T-helper 2 cell treated with Interferon-gamma antibody and Interleukin-4, amounts not matched to agents 100 ng/mL and 5 ng/mL, for 36 hours (primary cell): Measurements from ENCODE around the gene ZNF765. TPM values are rescaled to one million over a fixed set of nuclear protein-coding genes. Genes with fewer than 3 reads are reported as not detected.
"Not testable (repeated sequence)": the region's sequence is repeated elsewhere in the genome, so short reads cannot be mapped to it uniquely, and the experiment has no call there.

Experiments used
- intact Hi-C: fragments of 100-400 bp; cut with micrococcal nuclease; formaldehyde crosslinking; loops from one replicate; pipeline ENCODE4 v1.15.1; 2023
- total RNA-seq: library from RNA; stranded (reverse); gene quantifications from 2 replicates; pipeline ENCODE4 v1.2.3, GENCODE V29; 2022

The ZNF765 gene
- total RNA-seq, 1 donor from 2014 or later, result 11.1 TPM

- intact Hi-C loops, result not testable (repeated sequence)
These were observed 25.8 kb downstream of the ZNF765 start for GRCh38 chr19:53420520-53421315.

- intact Hi-C loops, result no loop called here
These were observed 27.6 kb downstream of the ZNF765 start for GRCh38 chr19:53422551-53422950.

GRCh38 chr19:53423074-53423473, 28.1 kb downstream of the ZNF765 start:
- intact Hi-C loops, result not testable (repeated sequence)

- intact Hi-C loops, result not testable (repeated sequence)
These were observed 28.7 kb downstream of the ZNF765 start for GRCh38 chr19:53423680-53424079.

GRCh38 chr19:53424968-53425597, 30.1 kb downstream of the ZNF765 start:
- intact Hi-C loops, result loop anchor here (5.0 kb wide), 1 partner anchor 87 kb away; no protein-coding TSS in a partner anchor

GRCh38 chr19:53431399-53432087, 36.6 kb downstream of the ZNF765 start, which contains the start of gene ZNF761:
Gene ZNF761 (plus strand): TSS chr19:53431984. CDS start chr19:53447269, 15,285 bp downstream.
- intact Hi-C loops, result loop anchor here (1.0 to 2.0 kb wide), 4 partner anchors 36 to 89 kb away; partner anchors contain the start of genes ZNF525, ZNF765 and ZNF813

GRCh38 chr19:53432088-53432661, 37.2 kb downstream of the ZNF765 start:
- intact Hi-C loops, result loop anchor here (2.0 kb wide), 1 partner anchor 89 kb away; no protein-coding TSS in a partner anchor

GRCh38 chr19:53443809-53444208, 48.9 kb downstream of the ZNF765 start:
- intact Hi-C loops, result not testable (repeated sequence)

- intact Hi-C loops, result not testable (repeated sequence)
These were observed 52.2 kb downstream of the ZNF765 start for GRCh38 chr19:53447196-53447595.

- intact Hi-C loops, result no loop called here
These were observed 60.9 kb downstream of the ZNF765 start for GRCh38 chr19:53455828-53456227.

- intact Hi-C loops, result not testable (repeated sequence)
These were observed 65.3 kb downstream of the ZNF765 start for GRCh38 chr19:53460131-53460721.

GRCh38 chr19:53461866-53462265, 66.9 kb downstream of the ZNF765 start:
- intact Hi-C loops, result no loop called here

GRCh38 chr19:53462861-53463260, 67.9 kb downstream of the ZNF765 start:
- intact Hi-C loops, result no loop called here

GRCh38 chr19:53463263-53463662, 68.3 kb downstream of the ZNF765 start:
- intact Hi-C loops, result no loop called here

GRCh38 chr19:53466726-53467484, 72.0 kb downstream of the ZNF765 start:
- intact Hi-C loops, result loop anchor here (1.0 kb wide), 2 partner anchors 36 to 54 kb away; partner anchors contain the start of gene ZNF761

- intact Hi-C loops, result loop anchor here (1.0 kb wide), 2 partner anchors 36 to 54 kb away; partner anchors contain the start of gene ZNF761
These were observed 72.7 kb downstream of the ZNF765 start, which contains the start of gene ZNF813 for GRCh38 chr19:53467485-53468262. Gene ZNF813 (plus strand): TSS chr19:53467733. CDS start chr19:53483823, 16,090 bp downstream.

- intact Hi-C loops, result not testable (repeated sequence)
These were observed 73.7 kb downstream of the ZNF765 start for GRCh38 chr19:53468628-53469027.

GRCh38 chr19:53471916-53472315, 77.0 kb downstream of the ZNF765 start:
- intact Hi-C loops, result no loop called here

- intact Hi-C loops, result not testable (repeated sequence)
These were observed 79.9 kb downstream of the ZNF765 start for GRCh38 chr19:53474832-53475231.
